OCI-LY7 (cell line): Measurements from ENCODE around the gene SLC19A1. TPM values are rescaled to one million over a fixed set of nuclear protein-coding genes. Genes with fewer than 3 reads are reported as not detected.

Experiments used
- BruUV-seq: library from RNA; stranded (reverse); fragments of 400-500 nt; replicated peaks from 2 replicates; lab custom pipeline; 2021; lab: Mats Ljungman, UMichigan
- CTCF ChIA-PET: fragments of 300-600 bp; sonication (Branson Sonifier 250); formaldehyde crosslinking; loops from one replicate; lab custom pipeline; 2022; ENCODE audit warnings: antibody characterized with exemption; ENCODE audit not compliant: unreplicated experiment; lab: Charles Lee
- POLR2A ChIA-PET: fragments of 300-600 bp; sonication (Branson Sonifier 250); formaldehyde crosslinking; loops from one replicate; lab custom pipeline; 2022; ENCODE audit warnings: antibody characterized with exemption; lab: Charles Lee
- DNase-seq: peaks from one replicate; pipeline ENCODE4 v3.0.0-alpha.2; 2015; ENCODE audit warnings: low spot score
- H2AFZ ChIP-seq: fragments of 200-600 bp; sonication (generic), shearing (Covaris generic); 2 replicates; pipeline ENCODE4 v1.6.1; 2014; ENCODE audit warnings: mild to moderate bottlenecking, antibody characterized with exemption, low read length, moderate library complexity
- H3K27ac ChIP-seq: fragments of 200-600 bp; sonication (generic); 2 replicates; pipeline ENCODE4 v1.5.1; 2014; ENCODE audit warnings: mixed run types, low read depth, mild to moderate bottlenecking, moderate library complexity, low read length, inconsistent platforms; ENCODE audit not compliant: poor library complexity, severe bottlenecking
- H3K36me3 ChIP-seq: fragments of 200-600 bp; sonication (generic); 2 replicates; pipeline ENCODE4 v1.6.1; 2014; ENCODE audit warnings: mild to moderate bottlenecking, antibody characterized with exemption, low read length, moderate library complexity, mixed read lengths; ENCODE audit not compliant: insufficient read depth
- H3K4me1 ChIP-seq: fragments of 200-600 bp; sonication (generic); 2 replicates; pipeline ENCODE4 v1.5.1; 2014; ENCODE audit warnings: mild to moderate bottlenecking, low read length; ENCODE audit not compliant: insufficient read depth, poor library complexity, severe bottlenecking
- H3K4me2 ChIP-seq: fragments of 200-600 bp; sonication (generic); 2 replicates; pipeline ENCODE4 v1.6.1; 2014; ENCODE audit warnings: mild to moderate bottlenecking, low read length
- H3K4me3 ChIP-seq: fragments of 200-600 bp; sonication (generic); 2 replicates; pipeline ENCODE4 v1.5.1; 2014; ENCODE audit warnings: mild to moderate bottlenecking, low read depth, low read length; ENCODE audit not compliant: poor library complexity, severe bottlenecking
- H3K79me2 ChIP-seq: fragments of 200-600 bp; sonication (generic); 2 replicates; pipeline ENCODE4 v1.6.1; 2016; ENCODE audit warnings: low read depth, mild to moderate bottlenecking, low read length, moderate library complexity, mixed read lengths; ENCODE audit not compliant: insufficient read depth
- H3K9me2 ChIP-seq: fragments of 200-600 bp; sonication (generic); 2 replicates; pipeline ENCODE4 v1.6.1; 2016; ENCODE audit warnings: mild to moderate bottlenecking, low read length, mixed read lengths; ENCODE audit not compliant: insufficient read depth
- H3K9me3 ChIP-seq: fragments of 200-600 bp; sonication (generic); 2 replicates; pipeline ENCODE4 v1.6.1; 2014; ENCODE audit warnings: mild to moderate bottlenecking, mixed run types, low read length, mixed read lengths
- H4K20me1 ChIP-seq: fragments of 200-600 bp; sonication (generic); 2 replicates; pipeline ENCODE4 v1.6.1; 2014; ENCODE audit warnings: mild to moderate bottlenecking, antibody characterized with exemption, low read length, moderate library complexity, mixed read lengths; ENCODE audit not compliant: insufficient read depth
- CTCF ChIP-seq: fragments of 200-600 bp; sonication (generic); conservative IDR thresholded peaks from 2 replicates; pipeline ENCODE4 v1.5.1; 2014; ENCODE audit warnings: mild to moderate bottlenecking, antibody characterized with exemption, low read length, moderate library complexity, mixed read lengths
- EZH2phosphoT487 ChIP-seq: fragments of 200-600 bp; sonication (generic); IDR thresholded peaks from 2 replicates; pipeline ENCODE4 v1.6.1; 2018; ENCODE audit warnings: low read depth, borderline replicate concordance, mild to moderate bottlenecking, mixed run types, antibody characterized with exemption, low read length, moderate library complexity, mixed read lengths
- intact Hi-C: fragments of 100-400 bp; cut with micrococcal nuclease; formaldehyde crosslinking; loops from one replicate; pipeline ENCODE4 v1.10.0; 2022; ENCODE audit not compliant: unreplicated experiment
- total RNA-seq, 2 experiments: library from RNA; depleted of rRNA in 1 of 2; stranded (reverse); fragments of >200 nt in 1 of 2; shearing (Covaris generic) in 1 of 2; gene quantifications; 2 replicates each; pipeline ENCODE4 v1.2.3, GENCODE V29; 2014 to 2022

The SLC19A1 gene
- total RNA-seq, 2 experiments from 2014 or later: 17.9 to 41.2 TPM

- intact Hi-C loops: no loop called here
- no peaks in the 10 kb centered on the region for H3K9me2 ChIP-seq
- ChIA-PET POLR2A (no interaction called here), CTCF (no interaction called here)
- no peak overlapping the region for H2AFZ ChIP-seq
- H3K4me2 ChIP-seq: no peak overlapping the region
- no peak for DNase-seq
- H3K4me1 ChIP-seq: no peaks in the 10 kb centered on the region
- H3K9me3 ChIP-seq: no peaks in the 10 kb centered on the region
- H3K4me3 ChIP-seq: no peak overlapping the region
- no peaks in the 10 kb centered on the region for H3K79me2 ChIP-seq
- H3K36me3 ChIP-seq: no peaks in the 10 kb centered on the region
- BruUV-seq: no TSS peak
- H3K27ac ChIP-seq: no peak overlapping the region
- H4K20me1 ChIP-seq: no peaks in the 10 kb centered on the region
- no peak for TF ChIP-seq CTCF
- TF ChIP-seq EZH2phosphoT487: no peak
These were observed 31.9 kb upstream of the SLC19A1 start for GRCh38 chr21:45574081-45574501.

GRCh38 chr21:45573452-45574035, 31.3 kb upstream of the SLC19A1 start:
- H3K36me3 ChIP-seq: no peaks in the 10 kb centered on the region
- no peak for DNase-seq
- intact Hi-C loops: no loop called here
- no TSS peak for BruUV-seq
- no peak for TF ChIP-seq EZH2phosphoT487
- no peak for TF ChIP-seq CTCF
- H3K9me2 ChIP-seq: no peaks in the 10 kb centered on the region
- H3K27ac ChIP-seq: no peak overlapping the region
- no peaks in the 10 kb centered on the region for H3K9me3 ChIP-seq
- no peaks in the 10 kb centered on the region for H3K79me2 ChIP-seq
- ChIA-PET CTCF (no interaction called here), POLR2A (interaction anchor here (0.7 kb wide), 1 partner anchor 191 kb away, joined by 3 read pairs; no protein-coding TSS in a partner anchor)
- no peak overlapping the region for H2AFZ ChIP-seq
- no peak overlapping the region for H3K4me2 ChIP-seq
- no peaks in the 10 kb centered on the region for H3K4me1 ChIP-seq
- no peak overlapping the region for H3K4me3 ChIP-seq
- no peaks in the 10 kb centered on the region for H4K20me1 ChIP-seq

- Histone ChIP-seq H3K4me1 (no peaks in the 10 kb centered on the region), H3K27ac (no peak overlapping the region), H3K9me3 (no peaks in the 10 kb centered on the region), H3K79me2 (no peaks in the 10 kb centered on the region), H3K4me2 (no peak overlapping the region), H3K4me3 (no peak overlapping the region), H4K20me1 (no peaks in the 10 kb centered on the region), H2AFZ (no peak overlapping the region), H3K9me2 (no peaks in the 10 kb centered on the region), H3K36me3 (no peaks in the 10 kb centered on the region)
- CTCF ChIA-PET: interaction anchor here (0.6 kb wide), 1 partner anchor 435 kb away, joined by 3 read pairs; no protein-coding TSS in a partner anchor
- POLR2A ChIA-PET: interaction anchor here (0.7 kb wide), 1 partner anchor 191 kb away, joined by 3 read pairs; no protein-coding TSS in a partner anchor
- intact Hi-C loops: no loop called here
- TF ChIP-seq EZH2phosphoT487: no peak
- no peak for TF ChIP-seq CTCF
- BruUV-seq: no TSS peak
- no peak for DNase-seq
These were observed 30.7 kb upstream of the SLC19A1 start for GRCh38 chr21:45572783-45573451.
